Parathyroid adenoma (tissue), 2 donors: Measurements from ENCODE around the gene NEIL1.
"Not testable (repeated sequence)": the region's sequence is repeated elsewhere in the genome, so short reads cannot be mapped to it uniquely, and the experiment has no call there.

Experiments
- H2AFZ ChIP-seq: fragments of 300-600 bp; sonication (generic); one replicate; pipeline ENCODE4 v1.7.0; 2017; ENCODE audit warnings: antibody characterized with exemption, mild to moderate bottlenecking
- H3K27ac ChIP-seq: fragments of 300-600 bp; sonication (generic); one replicate; pipeline ENCODE4 v1.7.0; 2017
- H3K27me3 ChIP-seq: fragments of 300-600 bp; sonication (generic); one replicate; pipeline ENCODE4 v1.7.0; 2017; ENCODE audit warnings: low read length; ENCODE audit not compliant: control insufficient read depth, insufficient read depth
- H3K36me3 ChIP-seq: fragments of 300-600 bp; sonication (generic); one replicate; pipeline ENCODE4 v1.7.0; 2017; ENCODE audit warnings: low read length; ENCODE audit not compliant: control insufficient read depth, insufficient read depth
- H3K4me1 ChIP-seq: fragments of 300-600 bp; sonication (generic); one replicate; pipeline ENCODE4 v1.7.0; 2017; ENCODE audit warnings: control low read depth
- H3K4me2 ChIP-seq: fragments of 300-600 bp; sonication (generic); one replicate; pipeline ENCODE4 v1.7.0; 2017; ENCODE audit warnings: low read length
- H3K4me3 ChIP-seq: fragments of 300-600 bp; sonication (generic); one replicate; pipeline ENCODE4 v1.7.0; 2017; ENCODE audit warnings: low read depth, low read length
- H3K79me2 ChIP-seq: fragments of 300-600 bp; sonication (generic); one replicate; pipeline ENCODE4 v1.7.0; 2017; ENCODE audit warnings: control low read depth
- H3K9ac ChIP-seq: fragments of 300-600 bp; sonication (generic); one replicate; pipeline ENCODE4 v1.7.0; 2017; ENCODE audit warnings: mild to moderate bottlenecking
- H3K9me3 ChIP-seq: fragments of 300-600 bp; sonication (generic); one replicate; pipeline ENCODE4 v1.7.0; 2017; ENCODE audit warnings: low read length; ENCODE audit not compliant: control insufficient read depth
- TF ChIP-seq, protein P1 (sequence below): fragments of 300-600 bp; sonication (generic); IDR thresholded peaks from one replicate; pipeline ENCODE4 v1.7.0; 2017; ENCODE audit warnings: antibody characterized with exemption, mild to moderate bottlenecking
- donor health status: primary hyperparathyroidism.

NEIL1 gene

DNA sequence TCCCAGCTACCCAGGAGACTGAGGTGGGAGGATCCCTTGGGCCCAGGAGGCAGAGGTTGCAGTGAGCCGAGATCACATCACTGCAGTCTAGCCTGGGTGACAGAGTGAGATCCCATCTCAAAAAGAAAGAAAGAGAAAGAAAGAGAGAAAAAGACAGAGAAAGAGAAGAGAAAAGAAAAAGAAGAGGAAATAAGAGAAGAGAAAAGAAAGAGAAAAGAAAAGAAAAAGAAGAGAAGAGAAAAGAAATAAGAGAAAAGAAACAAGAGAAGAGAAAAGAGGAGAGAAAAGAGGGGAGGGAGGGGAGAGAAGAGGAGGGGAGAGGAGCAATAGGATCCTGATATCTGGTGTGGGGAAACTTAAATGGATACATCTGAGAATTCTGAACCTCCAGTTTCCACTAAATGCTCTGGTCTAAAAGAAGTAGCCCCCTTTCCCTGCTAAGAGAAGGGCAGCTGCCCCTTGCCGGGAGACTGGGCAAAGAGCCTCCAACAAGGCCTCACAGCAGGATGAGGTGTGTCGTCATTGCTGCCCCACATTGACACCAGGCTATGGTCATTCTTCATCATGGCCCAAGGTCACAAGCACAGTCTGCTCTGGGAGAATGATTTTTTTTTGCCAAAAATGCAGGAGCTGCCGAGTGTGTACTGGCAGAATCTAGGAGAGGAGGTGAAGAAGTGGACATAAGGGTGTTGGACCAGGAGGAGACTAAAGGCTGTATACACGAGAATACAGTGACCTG lies 32.1 kb upstream of the NEIL1 start:
- no peak overlapping the region for H3K4me2 ChIP-seq
- no peak overlapping the region for H3K27ac ChIP-seq
- no peak overlapping the region for H3K9ac ChIP-seq
- no peaks in the 10 kb centered on the region for H3K79me2 ChIP-seq
- H3K4me1 ChIP-seq, result no peaks in the 10 kb centered on the region
- no peaks in the 10 kb centered on the region for H3K36me3 ChIP-seq
- H3K27me3 ChIP-seq, result no peaks in the 10 kb centered on the region
- TF ChIP-seq, protein P1, sequence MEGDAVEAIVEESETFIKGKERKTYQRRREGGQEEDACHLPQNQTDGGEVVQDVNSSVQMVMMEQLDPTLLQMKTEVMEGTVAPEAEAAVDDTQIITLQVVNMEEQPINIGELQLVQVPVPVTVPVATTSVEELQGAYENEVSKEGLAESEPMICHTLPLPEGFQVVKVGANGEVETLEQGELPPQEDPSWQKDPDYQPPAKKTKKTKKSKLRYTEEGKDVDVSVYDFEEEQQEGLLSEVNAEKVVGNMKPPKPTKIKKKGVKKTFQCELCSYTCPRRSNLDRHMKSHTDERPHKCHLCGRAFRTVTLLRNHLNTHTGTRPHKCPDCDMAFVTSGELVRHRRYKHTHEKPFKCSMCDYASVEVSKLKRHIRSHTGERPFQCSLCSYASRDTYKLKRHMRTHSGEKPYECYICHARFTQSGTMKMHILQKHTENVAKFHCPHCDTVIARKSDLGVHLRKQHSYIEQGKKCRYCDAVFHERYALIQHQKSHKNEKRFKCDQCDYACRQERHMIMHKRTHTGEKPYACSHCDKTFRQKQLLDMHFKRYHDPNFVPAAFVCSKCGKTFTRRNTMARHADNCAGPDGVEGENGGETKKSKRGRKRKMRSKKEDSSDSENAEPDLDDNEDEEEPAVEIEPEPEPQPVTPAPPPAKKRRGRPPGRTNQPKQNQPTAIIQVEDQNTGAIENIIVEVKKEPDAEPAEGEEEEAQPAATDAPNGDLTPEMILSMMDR, result no peak
- no peak overlapping the region for H2AFZ ChIP-seq
- H3K4me3 ChIP-seq, result no peak overlapping the region
- no peaks in the 10 kb centered on the region for H3K9me3 ChIP-seq

DNA sequence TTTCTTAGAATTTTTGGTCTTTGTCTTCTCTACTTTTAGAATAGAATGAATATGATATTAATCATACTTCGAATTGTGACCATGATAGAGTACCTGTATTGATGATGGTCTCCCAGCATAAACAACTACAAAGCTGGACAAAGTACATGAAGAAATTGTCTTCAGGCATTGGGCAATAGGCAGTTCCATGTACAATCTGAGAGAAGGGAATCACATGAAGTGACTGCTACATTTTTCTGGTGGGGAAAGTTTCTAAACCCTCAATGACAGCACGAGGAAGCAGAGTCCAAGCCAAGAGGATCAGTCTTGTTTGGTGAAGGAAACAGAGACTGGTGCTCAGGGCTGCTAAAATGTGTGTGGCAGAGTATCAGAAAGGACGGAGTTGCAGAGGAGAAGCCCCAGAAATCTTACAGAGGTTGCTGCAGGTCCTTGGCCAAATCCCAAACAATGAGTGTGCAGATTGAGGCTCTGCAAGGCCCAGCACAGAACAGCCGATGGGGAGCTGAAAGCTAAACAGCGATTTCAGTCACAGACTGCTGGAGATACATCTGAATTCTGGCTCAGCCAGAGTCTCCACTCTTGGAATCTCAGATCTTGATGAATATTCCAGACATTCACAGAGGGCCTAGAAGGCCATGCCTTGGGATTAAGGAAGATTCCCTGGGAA lies 27.5 kb upstream of the NEIL1 start:
- H3K27me3 ChIP-seq, H3K4me3 ChIP-seq, H3K36me3 ChIP-seq, H2AFZ ChIP-seq, H3K9me3 ChIP-seq, H3K4me2 ChIP-seq, H3K79me2 ChIP-seq, H3K27ac ChIP-seq, H3K4me1 ChIP-seq, H3K9ac ChIP-seq: not testable (repeated sequence)

DNA sequence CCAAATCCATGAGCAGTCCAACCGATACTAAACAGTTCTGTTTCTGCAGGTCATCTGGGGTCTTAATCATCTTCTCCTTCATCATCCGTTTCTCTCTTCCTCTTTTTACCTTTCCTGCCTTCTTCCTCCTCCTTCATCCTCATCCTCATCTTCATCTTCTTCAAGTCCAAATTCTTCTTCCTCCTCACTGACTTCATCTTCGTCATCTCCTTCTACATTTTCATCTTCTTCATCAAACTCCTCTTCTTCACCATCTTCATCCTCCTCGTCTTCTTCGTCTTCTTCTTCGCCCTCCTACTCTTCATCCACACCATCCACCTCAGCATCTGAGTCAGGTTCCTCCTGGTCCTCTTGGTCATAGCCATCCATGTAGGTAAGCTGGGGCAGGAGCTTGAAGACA lies 25.1 kb upstream of the NEIL1 start:
- Histone ChIP-seq H3K4me3 (no peak overlapping the region), H3K36me3 (no peaks in the 10 kb centered on the region), H3K4me2 (no peak overlapping the region), H3K9me3 (no peaks in the 10 kb centered on the region), H3K4me1 (no peaks in the 10 kb centered on the region), H3K9ac (no peak overlapping the region), H2AFZ (no peak overlapping the region), H3K27me3 (no peaks in the 10 kb centered on the region), H3K79me2 (no peaks in the 10 kb centered on the region), H3K27ac (no peak overlapping the region)
- TF ChIP-seq, protein P1, result no peak

DNA sequence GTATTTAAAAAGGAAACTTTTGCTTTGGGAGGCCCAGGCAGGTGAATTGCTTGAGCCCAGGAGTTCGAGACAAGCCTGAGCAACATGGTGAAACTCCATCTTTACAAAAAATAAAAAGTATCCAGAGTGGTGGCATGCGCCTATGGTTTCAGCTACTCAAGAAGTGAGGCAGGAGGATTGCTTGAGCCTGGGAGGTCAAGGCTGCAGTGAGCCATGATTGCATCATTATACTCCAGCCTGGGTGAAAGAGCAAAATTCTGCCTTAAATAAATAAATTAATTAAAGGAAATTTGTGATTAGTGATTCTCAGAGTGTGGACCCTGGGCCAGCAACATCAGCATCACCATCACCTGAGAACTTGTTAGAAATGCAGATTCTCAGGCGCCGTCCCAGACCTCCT lies 20.9 kb upstream of the NEIL1 start:
- Histone ChIP-seq H3K9ac (no peak overlapping the region), H3K9me3 (no peaks in the 10 kb centered on the region), H3K27ac (no peak overlapping the region), H3K36me3 (no peaks in the 10 kb centered on the region), H3K79me2 (no peaks in the 10 kb centered on the region), H3K4me1 (no peaks in the 10 kb centered on the region), H2AFZ (no peak overlapping the region), H3K27me3 (no peaks in the 10 kb centered on the region), H3K4me3 (no peak overlapping the region), H3K4me2 (no peak overlapping the region)
- TF ChIP-seq, protein P1, result no peak

DNA sequence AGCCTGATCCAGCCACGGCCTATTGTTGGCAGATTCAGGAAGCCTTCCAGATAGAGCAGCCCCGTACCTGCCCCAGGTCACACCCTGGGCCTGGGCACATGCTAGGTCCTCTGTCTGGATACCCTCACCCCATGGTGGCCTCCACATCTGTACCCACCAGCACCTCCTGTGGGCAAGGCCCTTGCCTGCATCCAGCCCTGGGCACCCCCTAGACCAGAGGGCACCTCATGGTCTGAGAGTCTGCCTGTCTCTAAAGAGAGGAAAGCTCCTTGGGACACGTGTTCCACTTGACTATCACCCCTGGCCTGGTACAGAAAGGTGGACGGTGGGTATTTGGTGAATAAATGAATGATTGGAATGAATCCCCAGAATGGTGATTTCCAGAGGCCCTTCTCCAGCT lies 19.8 kb upstream of the NEIL1 start:
- Histone ChIP-seq H3K4me3 (no peak overlapping the region), H3K9me3 (no peaks in the 10 kb centered on the region), H3K36me3 (no peaks in the 10 kb centered on the region), H3K9ac (no peak overlapping the region), H3K27ac (no peak overlapping the region), H3K4me1 (no peaks in the 10 kb centered on the region), H3K79me2 (no peaks in the 10 kb centered on the region), H3K4me2 (no peak overlapping the region), H2AFZ (no peak overlapping the region), H3K27me3 (no peaks in the 10 kb centered on the region)
- TF ChIP-seq, protein P1, result no peak
